HTR-8/SVneo (cell line): Measurements from ENCODE around the gene RAD52.
"Not testable (repeated sequence)": the region's sequence is repeated elsewhere in the genome, so short reads cannot be mapped to it uniquely, and the experiment has no call there.

Experiments used
- DNase-seq: peaks from one replicate; pipeline ENCODE4 v3.0.0; 2011; ENCODE audit warnings: low spot score, mixed read lengths; ENCODE audit not compliant: insufficient read length
- FAIRE-seq: peaks from 2 replicates; lab custom pipeline; 2011; peaks lifted over from hg19 to GRCh38; lab: Jason Lieb, UNC

RAD52 gene

DNA sequence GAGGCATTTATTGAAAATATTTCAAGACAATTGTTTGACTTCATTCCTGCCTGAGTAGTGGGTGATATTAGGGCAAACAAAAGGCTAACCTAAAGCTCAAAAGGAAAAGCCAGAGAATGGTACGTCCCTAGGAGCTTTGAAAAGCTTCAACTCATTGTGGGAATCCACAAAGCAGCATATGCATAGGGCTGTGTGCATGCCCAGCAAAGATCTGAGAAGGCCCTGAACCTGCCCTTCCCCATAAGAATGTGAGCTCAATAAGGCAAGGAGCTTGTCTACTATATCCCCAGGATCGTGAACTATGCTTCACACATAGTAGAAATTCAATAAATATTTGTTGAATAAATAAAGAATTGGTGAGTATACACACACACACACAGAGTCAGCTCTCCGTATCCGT lies 19.1 kb upstream of the RAD52 start:
- FAIRE-seq (no peak), DNase-seq (no peak)

DNA sequence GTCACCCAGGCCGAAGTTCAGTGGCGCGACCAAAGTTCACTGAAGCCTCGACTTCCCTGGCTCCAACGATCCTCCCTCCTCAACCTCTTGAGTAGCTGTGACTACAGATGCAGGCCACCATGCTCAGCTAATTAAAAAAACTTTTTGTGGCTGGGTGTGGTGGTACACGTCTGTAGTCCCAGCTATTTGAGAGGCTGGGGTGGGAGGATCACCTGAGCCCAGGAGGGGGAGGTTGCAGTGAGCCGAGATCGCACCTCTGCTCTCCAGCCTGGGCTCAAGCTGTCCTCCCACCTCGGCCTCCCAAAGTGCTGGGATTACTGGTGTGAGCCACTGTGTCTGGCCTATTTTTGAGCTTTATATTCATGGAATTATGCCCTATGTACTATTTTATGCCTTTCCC lies 18.1 kb upstream of the RAD52 start:
- DNase-seq (no peak), FAIRE-seq (no peak)

DNA sequence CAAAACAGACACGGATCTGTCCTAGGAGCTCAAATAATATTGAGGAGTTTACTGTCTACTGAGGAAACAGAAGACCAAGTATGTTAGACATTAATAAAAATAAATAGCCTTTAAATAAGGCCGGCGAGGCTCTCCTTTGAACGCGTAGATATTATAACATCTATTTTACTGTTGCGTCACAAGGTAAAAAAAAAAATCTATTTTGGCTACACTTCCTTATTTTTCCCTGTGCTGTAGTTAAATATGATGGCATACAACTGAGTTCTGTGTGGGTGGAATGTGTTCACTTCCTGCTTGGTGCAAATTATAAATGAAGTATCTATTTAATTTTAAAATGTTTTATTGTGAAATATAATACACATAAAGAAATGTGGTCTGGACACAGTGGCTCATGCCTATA lies 17.2 kb upstream of the RAD52 start:
- no peak for FAIRE-seq

DNA sequence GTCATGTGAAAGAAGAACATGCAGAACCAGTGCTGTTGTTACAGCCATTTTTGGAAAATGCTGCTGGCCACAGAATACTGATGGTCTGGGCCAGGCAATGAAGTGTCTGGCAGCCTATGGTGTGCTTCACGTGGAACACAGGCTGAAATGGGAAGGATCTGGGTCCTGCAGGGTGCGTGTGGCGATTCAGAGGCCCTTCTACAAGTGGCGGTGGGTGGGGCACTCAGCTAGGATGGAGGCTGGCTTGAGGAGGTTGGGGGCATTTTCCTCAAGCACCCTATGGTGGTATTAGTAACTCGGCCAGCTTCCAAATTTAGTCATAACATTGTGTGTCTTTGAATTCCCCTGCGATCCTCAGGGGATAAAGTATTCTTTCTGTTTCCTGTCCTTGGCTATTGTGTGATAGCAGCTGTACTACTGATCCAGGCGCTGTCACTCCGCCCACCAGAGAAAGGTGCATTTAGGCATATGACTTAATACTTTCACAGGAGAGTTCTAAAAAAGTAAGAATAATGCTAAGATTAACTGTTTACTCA lies 9.2 kb upstream of the RAD52 start:
- DNase-seq (no peak), FAIRE-seq (no peak)

More for the DNA sequence above, 17.2 kb upstream of the RAD52 start:
- no peak for DNase-seq

GRCh38 chr12:955939-956338 lies 6.4 kb upstream of the RAD52 start:
- DNase-seq (no peak), FAIRE-seq (no peak)

- FAIRE-seq (no peak), DNase-seq (no peak)
Measured at GRCh38 chr12:954741-955140, 5.2 kb upstream of the RAD52 start.

DNA sequence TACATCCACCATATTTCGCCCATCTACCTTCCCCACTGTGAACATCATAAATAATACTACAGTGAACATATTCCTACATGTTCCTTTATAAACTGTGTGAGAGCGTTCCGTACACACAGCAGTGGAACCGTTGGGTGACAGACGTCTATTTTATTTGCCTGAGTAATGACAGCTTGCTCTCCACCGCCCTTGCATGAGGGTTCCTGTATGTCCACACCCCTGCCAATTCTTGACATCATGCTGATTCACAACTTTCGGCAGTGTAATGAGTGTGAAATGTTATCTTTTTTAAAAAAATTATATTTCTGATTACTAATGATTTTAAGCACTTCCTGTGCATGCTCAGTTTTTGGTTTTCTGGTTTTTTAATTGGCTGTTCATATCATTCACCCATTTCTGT lies 4.3 kb upstream of the RAD52 start:
- peak; percentile 72 for FAIRE-seq
- DNase-seq, result peak; percentile 31

GRCh38 chr12:951176-951575 lies 1.7 kb upstream of the RAD52 start:
- no peak for DNase-seq
- no peak for FAIRE-seq

DNA sequence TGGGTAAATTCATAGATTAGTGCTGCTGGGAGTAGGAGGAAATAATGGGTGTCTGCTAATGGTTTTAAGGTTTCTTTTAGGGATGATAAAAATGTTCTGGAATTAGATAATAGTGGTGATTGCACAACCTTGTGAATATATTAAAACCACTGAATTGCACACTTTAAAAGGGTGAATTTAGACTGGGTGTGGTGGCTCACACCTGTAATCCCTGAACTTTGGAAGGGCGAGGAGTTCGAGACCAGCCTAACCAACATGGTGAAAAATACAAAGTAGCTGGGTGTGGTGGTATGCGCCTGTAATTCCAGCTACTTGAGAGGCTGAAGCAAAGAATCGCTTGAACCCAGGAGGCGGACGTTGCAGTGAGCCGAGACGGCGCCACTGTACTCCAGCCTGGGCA lies 1.3 kb downstream of the RAD52 start:
- FAIRE-seq (no peak), DNase-seq (no peak)

DNA sequence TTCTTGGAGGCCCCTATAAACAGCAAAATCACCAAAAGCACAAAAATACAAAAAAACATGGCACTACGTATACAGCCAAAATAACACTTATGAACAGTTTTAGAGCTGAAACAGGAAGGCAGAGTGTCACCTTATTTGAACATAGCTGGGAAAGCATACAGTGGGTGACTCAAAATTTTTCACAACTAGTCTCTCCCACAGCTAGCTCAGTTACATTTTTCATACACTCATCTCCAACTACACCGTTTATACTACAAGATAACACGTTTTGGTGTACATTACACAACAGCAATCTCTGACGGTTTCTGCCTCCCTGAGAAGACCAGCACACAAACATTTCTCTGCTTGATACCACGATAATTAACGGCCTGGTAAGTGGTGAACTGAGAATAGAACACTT lies 2.9 kb downstream of the RAD52 start:
- DNase-seq (no peak), FAIRE-seq (no peak)

- no peak for DNase-seq
- FAIRE-seq, result no peak
Measured at GRCh38 chr12:946212-946611, 3.3 kb downstream of the RAD52 start.

DNA sequence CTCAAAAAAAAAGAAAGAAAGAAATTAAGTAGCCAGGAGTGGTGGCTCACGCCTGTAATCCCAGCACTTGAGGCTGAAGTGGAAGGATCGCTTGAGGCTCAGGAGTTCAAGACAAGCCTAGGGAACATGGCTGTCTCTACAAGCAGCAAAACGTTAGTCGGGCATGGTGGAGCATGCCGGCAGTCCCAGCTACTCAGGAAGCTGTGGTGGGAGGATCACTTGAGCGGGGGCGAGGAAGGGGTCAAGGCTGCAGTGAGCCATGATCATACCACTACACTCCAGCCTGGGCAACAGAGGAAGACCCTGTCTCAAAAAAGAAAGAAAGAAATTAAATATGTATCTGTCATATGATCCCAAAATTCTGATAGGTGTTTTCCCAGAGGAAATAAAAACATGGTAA lies 5.3 kb downstream of the RAD52 start:
- FAIRE-seq (no peak), DNase-seq (no peak)

DNA sequence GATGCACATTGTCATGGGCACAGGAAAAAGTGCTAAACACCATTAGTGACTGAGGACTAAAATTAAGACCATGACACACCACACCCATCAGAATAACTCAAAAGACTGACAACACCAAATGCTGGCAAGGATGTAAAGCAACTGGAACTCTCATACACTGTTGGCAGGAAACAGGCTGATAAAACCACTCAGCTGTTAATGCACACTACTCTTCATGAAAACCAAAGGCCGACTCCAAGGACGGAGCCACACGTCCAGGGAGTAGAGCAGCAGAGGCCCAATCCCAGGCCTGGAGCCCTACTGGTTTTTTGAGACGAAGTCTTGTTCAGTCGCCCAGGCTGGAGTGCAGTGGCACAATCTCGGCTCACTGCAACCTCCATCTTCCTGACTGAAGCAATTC lies 6.4 kb downstream of the RAD52 start:
- FAIRE-seq (no peak), DNase-seq (no peak)

DNA sequence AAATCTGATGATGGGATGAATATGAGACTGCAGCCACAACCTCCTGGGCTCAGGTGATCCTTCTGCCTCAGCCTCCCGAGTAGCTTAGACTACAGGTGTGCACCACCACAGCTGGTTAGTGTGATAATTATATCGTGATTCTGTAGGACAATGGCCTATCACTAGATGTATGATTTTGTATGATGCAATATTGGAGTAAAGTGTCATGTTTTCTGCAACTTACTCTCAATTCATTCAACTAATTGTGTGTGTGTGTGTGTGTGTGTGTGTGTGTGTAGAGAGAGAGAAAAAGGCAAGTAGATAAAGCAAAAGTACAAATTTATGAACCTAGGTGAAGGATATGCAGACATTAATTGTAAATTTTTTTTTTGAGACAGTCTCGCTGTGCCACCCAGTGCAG lies 10.7 kb downstream of the RAD52 start:
- FAIRE-seq (no peak), DNase-seq (no peak)

- FAIRE-seq (no peak), DNase-seq (no peak)
Measured at GRCh38 chr12:936377-937345, 12.8 kb downstream of the RAD52 start.

GRCh38 chr12:935891-936290 lies 13.6 kb downstream of the RAD52 start:
- not testable (repeated sequence) for DNase-seq, FAIRE-seq

- FAIRE-seq (no peak), DNase-seq (no peak)
Measured at GRCh38 chr12:931591-931990, 17.9 kb downstream of the RAD52 start.

DNA sequence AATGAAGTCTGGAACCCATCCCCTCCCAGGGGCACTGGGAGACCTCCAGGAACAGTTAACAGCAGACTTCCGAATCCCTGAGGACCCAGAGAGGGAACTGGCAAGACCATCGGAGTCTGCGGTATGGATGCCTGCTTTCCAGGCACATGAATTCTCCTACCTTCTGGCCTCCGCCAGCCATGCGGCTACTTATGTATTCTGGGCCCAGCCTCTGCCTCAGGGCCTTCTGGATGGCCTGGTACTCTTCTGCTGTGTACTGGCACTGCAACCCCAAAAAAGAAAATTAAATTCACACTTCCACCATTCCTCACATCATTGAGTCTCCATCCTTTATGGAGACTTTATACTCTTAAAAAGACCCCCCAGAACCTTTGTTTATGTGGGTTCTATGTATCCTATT lies 18.4 kb downstream of the RAD52 start:
- DNase-seq, result no peak
- FAIRE-seq, result no peak

- DNase-seq, result no peak
- no peak for FAIRE-seq
Measured at GRCh38 chr12:926641-927040, 22.9 kb downstream of the RAD52 start.

DNA sequence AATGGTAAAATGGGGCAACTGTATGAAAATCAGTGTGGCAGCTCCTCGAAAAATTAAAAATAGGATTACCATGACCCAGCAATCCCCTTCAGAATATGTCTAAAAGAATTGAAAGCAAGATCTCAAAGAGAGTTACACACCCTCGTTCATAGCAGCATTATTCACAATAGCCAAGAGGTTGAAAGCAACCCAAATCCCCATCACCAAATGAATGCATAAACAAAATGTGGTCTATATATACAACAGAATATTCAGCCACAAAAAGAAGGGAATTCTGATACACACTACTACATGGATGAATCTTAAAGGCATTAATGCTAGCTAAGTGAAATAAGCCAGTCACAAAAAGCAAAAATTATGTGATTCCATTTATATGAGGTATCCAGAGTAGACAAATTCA lies 27.2 kb downstream of the RAD52 start:
- FAIRE-seq, result no peak
- no peak for DNase-seq

- FAIRE-seq, result no peak
- no peak for DNase-seq
Measured at GRCh38 chr12:920676-921075, 28.8 kb downstream of the RAD52 start.
